GM18505 (cell line): ENCODE results near the gene SH2D2A.
"Not testable (repeated sequence)": the region's sequence is repeated elsewhere in the genome, so short reads cannot be mapped to it uniquely, and the experiment has no call there.

ENCODE experiments used
- ATAC-seq: cut with Tn5 transposase; IDR thresholded peaks from one replicate; pipeline ENCODE4 v1.9.1; 2021; ENCODE audit not compliant: unreplicated experiment
- POLR2A ChIP-seq: IDR thresholded peaks from 4 replicates; pipeline ENCODE4 v1.6.1; 2011; ENCODE audit warnings: borderline replicate concordance; ENCODE audit not compliant: insufficient read depth, insufficient read length; ENCODE audit errors: extremely low read depth

Gene SH2D2A

GRCh38 chr1:156772728-156773497 is 43.7 kb downstream of the SH2D2A start:
- TF ChIP-seq POLR2A = no peak
- ATAC-seq = no peak

GRCh38 chr1:156772222-156772621 is 44.4 kb downstream of the SH2D2A start:
- TF ChIP-seq POLR2A = no peak
- ATAC-seq = no peak

GRCh38 chr1:156768610-156769295 is 47.9 kb downstream of the SH2D2A start:
- ATAC-seq = no peak
- TF ChIP-seq POLR2A = no peak

- TF ChIP-seq POLR2A = peak; percentile 11
- ATAC-seq = peak; percentile 13
Observed at GRCh38 chr1:156767879-156768604, 48.6 kb downstream of the SH2D2A start.

GRCh38 chr1:156767101-156767878 is 49.4 kb downstream of the SH2D2A start, which contains the start of gene PRCC:
Gene PRCC, plus strand, starts transcription at chr1:156767535. Its CDS starts 237 bp downstream, at chr1:156767772.
- peak; percentile 32 for TF ChIP-seq POLR2A

GRCh38 chr1:156766298-156767100 is 50.1 kb downstream of the SH2D2A start:
- peak; percentile 16 for ATAC-seq

More at GRCh38 chr1:156767101-156767878, 49.4 kb downstream of the SH2D2A start, which contains the start of gene PRCC:
- ATAC-seq = peak; percentile 90

GRCh38 chr1:156765666-156766065 is 51.0 kb downstream of the SH2D2A start:
- no peak for TF ChIP-seq POLR2A
- no peak for ATAC-seq

More at GRCh38 chr1:156766298-156767100, 50.1 kb downstream of the SH2D2A start:
- TF ChIP-seq POLR2A = peak; percentile 56

GRCh38 chr1:156765136-156765535 is 51.5 kb downstream of the SH2D2A start:
- not testable (repeated sequence) for ATAC-seq

GRCh38 chr1:156760796-156761104 is 55.9 kb downstream of the SH2D2A start:
- no peak for TF ChIP-seq POLR2A
- no peak for ATAC-seq

GRCh38 chr1:156760092-156760795 is 56.4 kb downstream of the SH2D2A start:
- no peak for ATAC-seq
- no peak for TF ChIP-seq POLR2A

- not testable (repeated sequence) for ATAC-seq
Observed at GRCh38 chr1:156757572-156758253, 58.9 kb downstream of the SH2D2A start.
